ENCODE results near the gene MYO3B. TPM values are rescaled to one million over a fixed set of nuclear protein-coding genes. Genes with fewer than 3 reads are reported as not detected.

The MYO3B gene
- total RNA-seq, 1 donor from 2014 or later: 27.3 TPM

DNA sequence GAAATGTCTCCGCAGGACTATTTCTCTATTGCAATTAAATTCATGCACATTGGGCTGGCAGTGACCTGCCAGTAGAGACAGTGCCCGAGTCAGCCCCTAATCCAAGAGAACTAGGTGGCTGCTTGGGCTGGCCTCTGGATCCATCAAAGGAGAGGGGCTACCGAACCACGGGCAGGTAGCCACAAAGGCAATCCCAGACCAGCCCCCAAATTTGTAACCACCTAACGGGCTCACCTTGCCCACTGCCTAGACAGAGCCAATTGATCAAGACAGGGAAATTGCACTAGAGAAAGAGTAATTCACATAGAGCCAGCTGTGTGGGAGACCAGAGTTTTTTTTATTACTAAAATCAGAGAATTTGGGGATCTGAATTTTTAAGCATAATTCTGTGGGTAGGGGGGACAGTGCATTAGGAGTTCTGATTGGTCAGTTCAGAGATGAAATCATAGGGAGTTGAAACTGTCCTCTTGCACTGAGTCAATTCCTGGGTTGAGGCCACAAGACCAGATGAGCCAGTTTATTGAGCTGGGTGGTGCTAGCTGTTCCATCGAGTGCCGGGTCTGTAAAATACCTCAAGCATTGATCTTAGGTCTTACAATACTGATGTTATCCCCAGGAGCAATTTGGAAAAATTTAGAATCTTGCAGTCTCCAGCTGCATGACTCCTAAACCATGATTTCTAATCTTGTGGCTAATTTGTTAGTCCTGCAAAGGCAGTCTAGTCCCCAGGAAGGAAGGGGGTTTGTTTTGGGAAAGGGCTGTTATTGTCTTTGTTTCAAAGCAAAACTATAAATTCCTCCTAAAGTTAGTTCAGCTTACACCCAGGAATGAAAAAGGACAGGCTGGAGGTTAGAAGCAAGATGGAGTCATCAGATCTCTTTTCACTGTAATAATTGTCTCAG, 276.8 kb downstream of the MYO3B start:
- no peak overlapping the region for H3K4me2 ChIP-seq
- H3K27me3 Mint-ChIP-seq (ENCODE audit: insufficient read depth, low read depth): peaks cover 5% of the 10 kb centered on the region
- peaks cover 8% of the 10 kb centered on the region for H3K9me3 ChIP-seq (ENCODE audit: low read depth)
- no peak overlapping the region for H3K9ac ChIP-seq
- peaks cover 2% of the 10 kb centered on the region for H3K4me1 Mint-ChIP-seq
- peaks cover 12% of the 10 kb centered on the region for H3K4me1 ChIP-seq
- no peak for DNase-seq (ENCODE audit: low spot score)
- H3K36me3 Mint-ChIP-seq: peaks cover 11% of the 10 kb centered on the region
- no peak overlapping the region for H3K4me3 ChIP-seq
- peaks cover 31% of the 10 kb centered on the region for H3K9me3 Mint-ChIP-seq
- no peak overlapping the region for H2AFZ ChIP-seq (replicated peaks)
- no peak overlapping the region for H3K4me3 Mint-ChIP-seq
- peaks cover 23% of the 10 kb centered on the region for H3K36me3 ChIP-seq
- no peaks in the 10 kb centered on the region for H3K27me3 ChIP-seq
- no peaks in the 10 kb centered on the region for H4K20me1 ChIP-seq (ENCODE audit: low read depth)
- no peak overlapping the region for H3K27ac ChIP-seq
- H3K79me2 ChIP-seq (ENCODE audit: low read depth): no peaks in the 10 kb centered on the region
- no peak overlapping the region for H3K27ac Mint-ChIP-seq
- no peak for TF ChIP-seq EZH2phosphoT487 (IDR thresholded peaks at IDR 0.05)
- no peak for TF ChIP-seq EZH2 (IDR thresholded peaks at IDR 0.05)
- TF ChIP-seq, protein P1, sequence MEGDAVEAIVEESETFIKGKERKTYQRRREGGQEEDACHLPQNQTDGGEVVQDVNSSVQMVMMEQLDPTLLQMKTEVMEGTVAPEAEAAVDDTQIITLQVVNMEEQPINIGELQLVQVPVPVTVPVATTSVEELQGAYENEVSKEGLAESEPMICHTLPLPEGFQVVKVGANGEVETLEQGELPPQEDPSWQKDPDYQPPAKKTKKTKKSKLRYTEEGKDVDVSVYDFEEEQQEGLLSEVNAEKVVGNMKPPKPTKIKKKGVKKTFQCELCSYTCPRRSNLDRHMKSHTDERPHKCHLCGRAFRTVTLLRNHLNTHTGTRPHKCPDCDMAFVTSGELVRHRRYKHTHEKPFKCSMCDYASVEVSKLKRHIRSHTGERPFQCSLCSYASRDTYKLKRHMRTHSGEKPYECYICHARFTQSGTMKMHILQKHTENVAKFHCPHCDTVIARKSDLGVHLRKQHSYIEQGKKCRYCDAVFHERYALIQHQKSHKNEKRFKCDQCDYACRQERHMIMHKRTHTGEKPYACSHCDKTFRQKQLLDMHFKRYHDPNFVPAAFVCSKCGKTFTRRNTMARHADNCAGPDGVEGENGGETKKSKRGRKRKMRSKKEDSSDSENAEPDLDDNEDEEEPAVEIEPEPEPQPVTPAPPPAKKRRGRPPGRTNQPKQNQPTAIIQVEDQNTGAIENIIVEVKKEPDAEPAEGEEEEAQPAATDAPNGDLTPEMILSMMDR (IDR thresholded peaks at IDR 0.05): no peak
- H3F3A ChIP-seq (ENCODE audit: low read depth): no peaks in the 10 kb centered on the region

DNA sequence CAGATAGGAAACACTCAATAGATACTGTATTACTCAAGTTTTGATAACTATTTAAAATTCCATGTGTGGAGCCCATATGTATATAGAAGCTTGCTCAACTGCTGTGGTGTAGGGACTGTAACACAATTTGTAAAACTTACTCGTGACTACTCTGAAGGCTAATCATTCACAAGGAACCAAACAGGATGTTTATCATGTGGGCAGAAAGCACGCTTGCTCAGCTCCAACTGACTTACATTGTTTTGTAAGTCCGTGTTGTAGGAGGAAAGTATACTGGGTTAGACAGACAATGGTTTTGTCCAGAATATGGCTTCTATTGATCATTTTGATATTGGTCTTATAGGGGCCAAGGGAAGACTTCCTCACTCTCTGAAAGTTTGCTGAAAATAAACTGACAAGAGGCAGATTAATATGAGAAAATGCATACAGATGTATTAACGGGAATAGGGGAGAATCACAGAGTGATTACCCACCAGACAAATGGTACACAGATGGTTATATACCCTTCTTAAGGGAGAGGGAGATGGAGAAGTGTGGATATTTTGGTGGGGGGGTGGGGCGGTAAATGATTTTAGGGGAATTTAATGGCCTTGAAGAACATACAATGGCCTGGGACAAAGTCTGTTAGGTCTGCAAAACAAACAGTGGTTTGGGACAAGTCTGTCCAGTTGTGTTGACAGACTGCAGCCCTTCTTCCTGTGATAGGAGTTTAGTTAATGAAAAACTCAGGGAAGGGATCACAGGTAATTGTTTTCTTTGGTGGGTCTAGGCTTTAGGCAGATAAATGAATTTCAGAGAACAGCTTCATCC, 277.9 kb downstream of the MYO3B start:
- peaks cover 11% of the 10 kb centered on the region for H3K36me3 Mint-ChIP-seq
- peaks cover 4% of the 10 kb centered on the region for H3K9me3 ChIP-seq (ENCODE audit: low read depth)
- no peak overlapping the region for H2AFZ ChIP-seq (replicated peaks)
- H3K27ac Mint-ChIP-seq: no peak overlapping the region
- H3K79me2 ChIP-seq (ENCODE audit: low read depth): no peaks in the 10 kb centered on the region
- no peak for DNase-seq (ENCODE audit: low spot score)
- TF ChIP-seq EZH2 (IDR thresholded peaks at IDR 0.05) (no peak), EZH2phosphoT487 (IDR thresholded peaks at IDR 0.05) (no peak)
- TF ChIP-seq, protein P1 (IDR thresholded peaks at IDR 0.05): no peak
- H3F3A ChIP-seq (ENCODE audit: low read depth): no peaks in the 10 kb centered on the region
- H3K4me3 Mint-ChIP-seq: no peak overlapping the region
- no peak overlapping the region for H3K9ac ChIP-seq
- H3K27me3 ChIP-seq: no peaks in the 10 kb centered on the region
- no peak overlapping the region for H3K4me2 ChIP-seq
- H3K27me3 Mint-ChIP-seq (ENCODE audit: insufficient read depth, low read depth): peaks cover 5% of the 10 kb centered on the region
- peaks cover 12% of the 10 kb centered on the region for H3K4me1 ChIP-seq
- H4K20me1 ChIP-seq (ENCODE audit: low read depth): no peaks in the 10 kb centered on the region
- H3K4me3 ChIP-seq: no peak overlapping the region
- peaks cover 16% of the 10 kb centered on the region for H3K36me3 ChIP-seq
- peaks cover 3% of the 10 kb centered on the region for H3K4me1 Mint-ChIP-seq
- no peak overlapping the region for H3K27ac ChIP-seq
- peaks cover 31% of the 10 kb centered on the region for H3K9me3 Mint-ChIP-seq

DNA sequence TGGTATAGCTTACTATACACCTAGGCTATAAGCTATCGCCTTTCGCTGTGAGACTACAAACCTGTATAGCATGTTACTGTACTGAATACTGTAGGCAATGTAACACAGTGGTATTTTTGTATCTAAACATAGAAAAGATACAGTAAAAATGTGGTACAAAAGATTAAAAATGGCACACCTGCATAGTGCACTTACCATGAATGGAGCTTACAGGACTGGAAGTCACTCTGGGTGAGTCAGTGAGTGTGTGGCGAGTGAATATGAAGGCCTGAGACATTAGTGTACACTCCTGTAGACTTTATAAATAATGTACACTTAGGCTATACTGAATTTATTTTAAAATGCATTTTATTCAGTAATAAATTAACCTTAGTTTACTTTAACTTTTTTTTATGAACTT, 279.0 kb downstream of the MYO3B start:
- no peaks in the 10 kb centered on the region for H4K20me1 ChIP-seq (ENCODE audit: low read depth)
- H2AFZ ChIP-seq (replicated peaks): no peak overlapping the region
- no peak overlapping the region for H3K4me2 ChIP-seq
- H3K9ac ChIP-seq: no peak overlapping the region
- H3K27ac Mint-ChIP-seq: no peak overlapping the region
- no peak for DNase-seq (ENCODE audit: low spot score)
- no peak overlapping the region for H3K4me3 ChIP-seq
- TF ChIP-seq EZH2 (IDR thresholded peaks at IDR 0.05): no peak
- TF ChIP-seq, protein P1 (IDR thresholded peaks at IDR 0.05): no peak
- TF ChIP-seq EZH2phosphoT487 (IDR thresholded peaks at IDR 0.05): no peak
- peaks cover 23% of the 10 kb centered on the region for H3K9me3 Mint-ChIP-seq
- peaks cover 15% of the 10 kb centered on the region for H3K4me1 ChIP-seq
- no peaks in the 10 kb centered on the region for H3K79me2 ChIP-seq (ENCODE audit: low read depth)
- peaks cover 10% of the 10 kb centered on the region for H3K36me3 Mint-ChIP-seq
- no peak overlapping the region for H3K27ac ChIP-seq
- no peak overlapping the region for H3K4me3 Mint-ChIP-seq
- peaks cover 7% of the 10 kb centered on the region for H3K4me1 Mint-ChIP-seq
- peaks cover 5% of the 10 kb centered on the region for H3K27me3 Mint-ChIP-seq (ENCODE audit: insufficient read depth, low read depth)
- peaks cover 3% of the 10 kb centered on the region for H3F3A ChIP-seq (ENCODE audit: low read depth)
- H3K27me3 ChIP-seq: no peaks in the 10 kb centered on the region
- no peaks in the 10 kb centered on the region for H3K9me3 ChIP-seq (ENCODE audit: low read depth)
- H3K36me3 ChIP-seq: peaks cover 11% of the 10 kb centered on the region
